HG02588 (cell line): ENCODE results near the gene PRSS27.
"Not testable (repeated sequence)": the region's sequence is repeated elsewhere in the genome, so short reads cannot be mapped to it uniquely, and the experiment has no call there.

Experiments
- ATAC-seq: cut with Tn5 transposase; IDR thresholded peaks from one replicate; pipeline ENCODE4 v1.9.1; 2021; ENCODE audit warnings: mild to moderate bottlenecking, moderate library complexity; ENCODE audit not compliant: unreplicated experiment

PRSS27 gene

GRCh38 chr16:2728034-2728433, 8.0 kb upstream of the PRSS27 start:
- ATAC-seq: no peak

- ATAC-seq: no peak
Measured at GRCh38 chr16:2726923-2727322, 6.9 kb upstream of the PRSS27 start.

GRCh38 chr16:2724816-2725348, 4.9 kb upstream of the PRSS27 start:
- ATAC-seq: no peak

GRCh38 chr16:2724088-2724676, 4.2 kb upstream of the PRSS27 start:
- no peak for ATAC-seq

- ATAC-seq: not testable (repeated sequence)
Measured at GRCh38 chr16:2721634-2722173, 1.7 kb upstream of the PRSS27 start.

- peak; percentile 80 for ATAC-seq
Measured at GRCh38 chr16:2720719-2721633, 952 bp upstream of the PRSS27 start.

- ATAC-seq: no peak
Measured at GRCh38 chr16:2719328-2720063, 528 bp downstream of the PRSS27 start.

- no peak for ATAC-seq
Measured at GRCh38 chr16:2717383-2718263, 2.4 kb downstream of the PRSS27 start.

GRCh38 chr16:2716948-2717347, 3.1 kb downstream of the PRSS27 start:
- no peak for ATAC-seq

GRCh38 chr16:2715966-2716885, 3.8 kb downstream of the PRSS27 start:
- ATAC-seq: no peak

- ATAC-seq: no peak
Measured at GRCh38 chr16:2715519-2715918, 4.5 kb downstream of the PRSS27 start.

GRCh38 chr16:2715064-2715463, 5.0 kb downstream of the PRSS27 start:
- ATAC-seq: no peak

GRCh38 chr16:2713985-2714774, 5.8 kb downstream of the PRSS27 start:
- no peak for ATAC-seq

GRCh38 chr16:2713523-2713922, 6.5 kb downstream of the PRSS27 start:
- no peak for ATAC-seq

GRCh38 chr16:2712546-2712945, 7.5 kb downstream of the PRSS27 start:
- no peak for ATAC-seq

GRCh38 chr16:2712063-2712441, 8.0 kb downstream of the PRSS27 start:
- ATAC-seq: no peak

- ATAC-seq: no peak
Measured at GRCh38 chr16:2711370-2712062, 8.5 kb downstream of the PRSS27 start.
